Fibroblast of villous mesenchyme (primary cell): Measurements from ENCODE around the gene SCAF4. TPM values are rescaled to one million over a fixed set of nuclear protein-coding genes. Genes with fewer than 3 reads are reported as not detected.
"Not testable (repeated sequence)": the region's sequence is repeated elsewhere in the genome, so short reads cannot be mapped to it uniquely, and the experiment has no call there.

Experiments
- DNase-seq: peaks from one replicate; pipeline ENCODE4 v3.0.0-alpha.2; 2010; ENCODE audit warnings: low read depth
- H3K4me3 ChIP-seq: 2 replicates; pipeline ENCODE4 v1.5.1; 2011; ENCODE audit warnings: low read depth, mild to moderate bottlenecking, low read length
- total RNA-seq: library from RNA; depleted of rRNA; stranded (reverse); fragments of >200 nt; gene quantifications from 2 replicates; pipeline ENCODE4 v1.2.3, GENCODE V29; 2012
- TF ChIP-seq, protein P1 (sequence below): IDR thresholded peaks from 2 replicates; pipeline ENCODE4 v1.5.1; 2012; ENCODE audit warnings: low read depth, mild to moderate bottlenecking, low read length; ENCODE audit not compliant: insufficient read depth

SCAF4 gene
- total RNA-seq, 1 donor: 9.1 TPM

GRCh38 chr21:31771685-31772084 is 39.8 kb upstream of the SCAF4 start:
- H3K4me3 ChIP-seq: no peak overlapping the region
- TF ChIP-seq, protein P1, sequence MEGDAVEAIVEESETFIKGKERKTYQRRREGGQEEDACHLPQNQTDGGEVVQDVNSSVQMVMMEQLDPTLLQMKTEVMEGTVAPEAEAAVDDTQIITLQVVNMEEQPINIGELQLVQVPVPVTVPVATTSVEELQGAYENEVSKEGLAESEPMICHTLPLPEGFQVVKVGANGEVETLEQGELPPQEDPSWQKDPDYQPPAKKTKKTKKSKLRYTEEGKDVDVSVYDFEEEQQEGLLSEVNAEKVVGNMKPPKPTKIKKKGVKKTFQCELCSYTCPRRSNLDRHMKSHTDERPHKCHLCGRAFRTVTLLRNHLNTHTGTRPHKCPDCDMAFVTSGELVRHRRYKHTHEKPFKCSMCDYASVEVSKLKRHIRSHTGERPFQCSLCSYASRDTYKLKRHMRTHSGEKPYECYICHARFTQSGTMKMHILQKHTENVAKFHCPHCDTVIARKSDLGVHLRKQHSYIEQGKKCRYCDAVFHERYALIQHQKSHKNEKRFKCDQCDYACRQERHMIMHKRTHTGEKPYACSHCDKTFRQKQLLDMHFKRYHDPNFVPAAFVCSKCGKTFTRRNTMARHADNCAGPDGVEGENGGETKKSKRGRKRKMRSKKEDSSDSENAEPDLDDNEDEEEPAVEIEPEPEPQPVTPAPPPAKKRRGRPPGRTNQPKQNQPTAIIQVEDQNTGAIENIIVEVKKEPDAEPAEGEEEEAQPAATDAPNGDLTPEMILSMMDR: no peak
- no peak for DNase-seq

GRCh38 chr21:31768710-31769109 is 36.8 kb upstream of the SCAF4 start:
- no peak for DNase-seq
- TF ChIP-seq, protein P1: no peak
- no peak overlapping the region for H3K4me3 ChIP-seq

GRCh38 chr21:31766899-31767298 is 35.0 kb upstream of the SCAF4 start:
- no peak for DNase-seq

DNA sequence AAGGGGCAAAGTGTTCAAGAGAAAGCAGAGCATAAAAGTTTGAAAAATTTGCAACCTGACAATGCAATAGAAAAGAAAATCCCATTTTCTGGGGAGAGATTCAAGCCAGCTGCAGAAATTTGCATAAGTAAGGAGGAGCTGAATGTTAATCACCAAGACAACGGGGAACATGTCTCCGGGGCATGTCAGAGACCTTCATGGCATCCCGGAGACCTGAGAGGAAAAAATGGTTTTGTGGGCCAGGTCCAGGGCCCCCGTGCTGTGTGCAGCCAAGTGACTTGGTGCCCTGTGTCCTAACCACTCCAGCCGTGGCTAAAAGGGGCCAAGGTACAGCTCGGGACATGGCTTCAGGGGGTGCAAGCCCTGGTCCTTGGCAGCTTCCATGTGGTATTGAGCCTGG is 33.9 kb upstream of the SCAF4 start:
- DNase-seq, H3K4me3 ChIP-seq: not testable (repeated sequence)

More at GRCh38 chr21:31766899-31767298, 35.0 kb upstream of the SCAF4 start:
- no peak overlapping the region for H3K4me3 ChIP-seq
- TF ChIP-seq, protein P1: no peak

DNA sequence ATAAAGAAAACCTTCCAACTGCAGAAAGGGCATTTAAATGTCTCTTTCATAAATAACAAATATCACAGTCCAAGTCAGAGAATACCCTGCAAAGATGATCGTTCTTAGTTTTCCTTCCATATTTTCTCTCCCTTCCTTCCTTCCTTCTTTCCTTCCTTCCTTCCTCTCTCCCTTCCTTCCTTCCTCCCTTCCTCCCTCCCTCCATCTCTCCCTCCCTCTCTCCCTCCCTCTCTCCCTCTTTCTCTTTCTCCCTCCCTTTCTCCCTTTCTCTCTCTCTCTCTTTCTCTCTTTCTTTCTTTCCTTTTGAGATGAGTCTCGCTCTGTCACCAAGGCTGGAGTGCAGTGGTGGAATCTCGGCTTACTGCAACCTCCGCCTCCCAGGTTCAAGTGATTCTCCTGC is 29.0 kb upstream of the SCAF4 start:
- H3K4me3 ChIP-seq: no peak overlapping the region
- TF ChIP-seq, protein P1: no peak
- no peak for DNase-seq

GRCh38 chr21:31756787-31757186 is 24.9 kb upstream of the SCAF4 start:
- DNase-seq: no peak
- TF ChIP-seq, protein P1: no peak
- H3K4me3 ChIP-seq: no peak overlapping the region

- no peak overlapping the region for H3K4me3 ChIP-seq
- TF ChIP-seq, protein P1: no peak
- DNase-seq: no peak
These were observed 23.1 kb upstream of the SCAF4 start for GRCh38 chr21:31755027-31755426.

GRCh38 chr21:31754708-31754960 is 22.7 kb upstream of the SCAF4 start:
- H3K4me3 ChIP-seq: no peak overlapping the region
- DNase-seq: no peak
- TF ChIP-seq, protein P1: no peak
